Thoracic aorta (tissue), 2 donors: ENCODE measurements around the gene GOLGA1. TPM values are rescaled to one million over a fixed set of nuclear protein-coding genes. Genes with fewer than 3 reads are reported as not detected.
A peak's percentile ranks its signal among the peaks of the same experiment; 100 is the strongest.

Experiments
- ATAC-seq: fragments of 150-250 bp; one replicate; pipeline ENCODE4 v1.8.0; 2017; ENCODE audit warnings: low read depth; ENCODE audit not compliant: insufficient number of reproducible peaks, low FRiP score
- DNase-seq: peaks from one replicate; pipeline ENCODE4 v3.0.0-alpha.2; 2020; ENCODE audit warnings: low spot score
- H3K27ac ChIP-seq, 2 donors: fragments of 200-600 bp; sonication (generic); 1 replicate in 1 of 2; 2 replicates in 1 of 2; pipeline ENCODE4 v1.5.1; 2016; ENCODE audit warnings: mild to moderate bottlenecking in 2 of 2, moderate library complexity in 2 of 2
- H3K27me3 ChIP-seq: fragments of 200-600 bp; sonication (generic); replicated peaks from 2 replicates; pipeline ENCODE4 v1.6.0; 2016; ENCODE audit warnings: mild to moderate bottlenecking; ENCODE audit not compliant: insufficient read depth
- H3K36me3 ChIP-seq: fragments of 200-600 bp; sonication (generic); one replicate; pipeline ENCODE4 v1.5.1; 2016
- H3K4me1 ChIP-seq, 2 donors: fragments of 200-600 bp; sonication (generic); 1 replicate in 1 of 2; 2 replicates in 1 of 2; pipeline versions ENCODE4 v1.5.1 to v1.6.0; 2016; ENCODE audit warnings: low read depth in 2 of 2, mild to moderate bottlenecking in 1 of 2; ENCODE audit not compliant: control insufficient read depth in 1 of 2
- H3K4me3 ChIP-seq: fragments of 200-600 bp; sonication (generic); 2 replicates; pipeline ENCODE4 v1.5.1; 2016; ENCODE audit warnings: mild to moderate bottlenecking
- H3K9me3 ChIP-seq: fragments of 200-600 bp; sonication (generic); 2 replicates; pipeline ENCODE4 v1.5.1; 2016
- total RNA-seq, 2 donors: library from RNA; depleted of rRNA; stranded (reverse); fragments of >200 nt; gene quantifications; one replicate each; pipeline versions ENCODE4 v1.1.0 to v1.2.3, GENCODE V29; 2016
- TF ChIP-seq, protein P1 (sequence below): fragments of 200-600 bp; sonication (generic); IDR thresholded peaks from one replicate; pipeline ENCODE4 v1.5.1; 2019; ENCODE audit warnings: antibody characterized with exemption

GOLGA1 gene
- total RNA-seq: 10 to 100 TPM; 11.6 to 22.2 TPM

DNA sequence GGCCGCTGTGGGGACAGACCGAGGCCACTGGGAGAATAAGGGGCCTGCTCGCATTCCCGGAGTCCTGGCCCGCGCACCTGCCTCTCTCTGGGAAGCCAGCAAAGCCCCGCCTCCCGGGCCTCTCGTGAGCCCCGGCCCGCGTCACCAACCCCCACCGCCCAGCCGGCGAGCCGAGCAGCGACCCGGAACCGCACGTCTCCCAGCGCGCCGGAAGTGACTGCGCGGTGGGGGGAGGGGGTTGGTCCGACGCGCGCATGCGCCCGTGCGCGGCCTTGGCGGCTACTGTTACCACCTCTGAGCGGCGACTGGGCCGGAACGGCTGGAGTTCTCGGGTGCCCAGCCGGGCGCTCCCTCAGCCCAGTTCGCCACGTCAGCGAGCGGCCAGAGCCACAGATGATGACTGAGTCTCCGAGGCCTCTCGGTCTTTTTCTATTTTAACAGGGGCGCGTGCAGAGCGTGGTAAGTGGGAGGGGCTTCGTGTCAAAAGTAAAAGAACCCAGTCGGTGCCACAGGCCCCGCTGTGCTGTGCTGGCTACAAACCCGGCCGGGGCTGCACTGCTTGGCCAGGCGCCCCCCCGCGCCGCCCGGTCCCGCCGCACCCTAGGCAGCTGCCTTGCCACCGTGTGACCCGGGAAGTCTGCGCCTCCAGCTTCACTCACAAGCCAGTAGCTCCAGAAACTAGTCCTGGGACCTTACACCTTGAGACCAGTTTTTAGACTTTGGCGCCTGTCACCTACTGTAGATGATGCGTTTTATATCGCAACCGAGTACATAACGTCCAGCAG lies at the start of gene GOLGA1:
Gene GOLGA1, minus strand, starts transcription at position 190 of the 785 bp plus-strand sequence. CDS start 2,372 bp downstream, outside the sequence.
- peak; percentile 82 for DNase-seq

GRCh38 chr9:124983698-124984097 lies 42.8 kb upstream of the GOLGA1 start:
- no peaks in the 10 kb centered on the region for H3K4me1 ChIP-seq
- ATAC-seq (no peak), DNase-seq (no peak)
- no peak overlapping the region for H3K27ac ChIP-seq
- no peaks in the 10 kb centered on the region for H3K27me3 ChIP-seq
- no peaks in the 10 kb centered on the region for H3K36me3 ChIP-seq
- TF ChIP-seq, protein P1, sequence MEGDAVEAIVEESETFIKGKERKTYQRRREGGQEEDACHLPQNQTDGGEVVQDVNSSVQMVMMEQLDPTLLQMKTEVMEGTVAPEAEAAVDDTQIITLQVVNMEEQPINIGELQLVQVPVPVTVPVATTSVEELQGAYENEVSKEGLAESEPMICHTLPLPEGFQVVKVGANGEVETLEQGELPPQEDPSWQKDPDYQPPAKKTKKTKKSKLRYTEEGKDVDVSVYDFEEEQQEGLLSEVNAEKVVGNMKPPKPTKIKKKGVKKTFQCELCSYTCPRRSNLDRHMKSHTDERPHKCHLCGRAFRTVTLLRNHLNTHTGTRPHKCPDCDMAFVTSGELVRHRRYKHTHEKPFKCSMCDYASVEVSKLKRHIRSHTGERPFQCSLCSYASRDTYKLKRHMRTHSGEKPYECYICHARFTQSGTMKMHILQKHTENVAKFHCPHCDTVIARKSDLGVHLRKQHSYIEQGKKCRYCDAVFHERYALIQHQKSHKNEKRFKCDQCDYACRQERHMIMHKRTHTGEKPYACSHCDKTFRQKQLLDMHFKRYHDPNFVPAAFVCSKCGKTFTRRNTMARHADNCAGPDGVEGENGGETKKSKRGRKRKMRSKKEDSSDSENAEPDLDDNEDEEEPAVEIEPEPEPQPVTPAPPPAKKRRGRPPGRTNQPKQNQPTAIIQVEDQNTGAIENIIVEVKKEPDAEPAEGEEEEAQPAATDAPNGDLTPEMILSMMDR: no peak
- no peak overlapping the region for H3K4me3 ChIP-seq
- no peaks in the 10 kb centered on the region for H3K9me3 ChIP-seq

More for the DNA sequence above, at the start of gene GOLGA1:
- peak; percentile 98 for ATAC-seq
- H3K36me3 ChIP-seq: no peaks in the 10 kb centered on the region
- peak within 1 kb of the TSS; percentile 81 for H3K4me3 ChIP-seq
- TF ChIP-seq, protein P1: no peak
- no peaks in the 10 kb centered on the region for H3K27me3 ChIP-seq
- peak within 1 kb of the TSS; percentile 84 to 98 for H3K27ac ChIP-seq
- no peaks in the 10 kb centered on the region for H3K9me3 ChIP-seq
- H3K4me1 ChIP-seq: peaks cover 10 to 13% of the 10 kb centered on the region in 2 donors

DNA sequence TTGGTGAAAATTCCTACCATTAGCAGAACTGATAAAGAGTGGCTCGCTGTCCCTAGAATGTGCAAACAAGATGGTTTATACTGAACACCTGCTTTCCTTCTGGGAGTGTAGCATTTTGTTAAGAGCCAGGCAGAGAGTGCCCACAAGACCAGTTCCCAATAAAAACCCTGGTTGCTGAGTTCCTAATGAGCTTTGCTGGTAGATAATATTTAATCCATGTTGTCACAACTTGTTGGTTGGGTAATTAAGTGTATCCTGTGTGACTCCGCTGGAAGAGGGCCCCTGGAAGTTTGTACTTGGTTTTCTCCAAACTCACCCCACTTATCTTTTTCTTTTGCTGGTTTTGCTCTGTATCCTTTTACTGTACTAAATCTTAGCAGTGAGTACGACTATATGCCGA lies 39.5 kb upstream of the GOLGA1 start:
- Histone ChIP-seq H3K27me3 (no peaks in the 10 kb centered on the region), H3K4me1 (no peaks in the 10 kb centered on the region), H3K9me3 (no peaks in the 10 kb centered on the region), H3K27ac (no peak overlapping the region), H3K36me3 (no peaks in the 10 kb centered on the region), H3K4me3 (no peak overlapping the region)
- DNase-seq: no peak
- ATAC-seq: no peak
- TF ChIP-seq, protein P1: no peak

DNA sequence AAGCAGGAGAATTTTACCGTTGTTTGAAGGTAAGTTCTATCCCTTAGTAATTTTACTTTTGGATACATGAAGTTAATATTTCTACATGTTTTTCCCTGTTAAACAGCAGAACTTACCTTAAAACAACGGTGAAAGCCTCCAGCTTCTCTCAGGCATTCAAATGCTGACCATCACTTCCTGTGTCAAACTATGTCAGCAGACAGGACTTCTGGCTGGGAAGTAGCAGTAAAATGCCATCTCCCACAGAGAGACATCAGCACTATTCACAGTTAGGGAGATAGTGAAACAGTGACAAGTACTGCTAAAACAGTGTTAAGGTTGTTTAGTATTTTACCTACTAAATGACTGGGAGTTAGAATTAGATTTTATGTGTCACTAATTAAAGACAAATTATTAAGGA lies 34.2 kb upstream of the GOLGA1 start:
- H3K27ac ChIP-seq: no peak overlapping the region
- H3K27me3 ChIP-seq: no peaks in the 10 kb centered on the region
- H3K4me1 ChIP-seq: no peaks in the 10 kb centered on the region
- H3K36me3 ChIP-seq: no peaks in the 10 kb centered on the region
- TF ChIP-seq, protein P1: no peak
- DNase-seq (no peak), ATAC-seq (no peak)
- H3K4me3 ChIP-seq: no peak overlapping the region
- no peaks in the 10 kb centered on the region for H3K9me3 ChIP-seq

DNA sequence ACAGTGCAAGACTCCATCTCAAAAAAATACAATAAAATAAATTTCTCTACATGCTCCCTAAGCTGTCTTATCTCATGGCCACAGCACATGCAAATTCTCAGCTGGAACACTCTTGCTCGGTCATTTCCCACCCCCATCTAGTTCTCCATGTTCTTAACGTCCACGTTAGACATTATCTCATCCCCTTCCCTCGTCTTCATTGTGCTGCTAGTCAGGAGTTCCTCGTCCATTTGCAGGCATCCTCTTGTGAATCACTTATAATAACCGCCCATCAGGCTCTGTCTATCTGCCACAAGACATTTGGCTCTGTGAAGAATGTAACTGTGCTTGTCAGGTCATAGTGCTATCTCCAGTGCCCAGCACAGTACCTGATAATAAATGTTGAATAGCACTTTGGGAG lies 32.9 kb upstream of the GOLGA1 start:
- Histone ChIP-seq H3K4me1 (no peaks in the 10 kb centered on the region), H3K4me3 (no peak overlapping the region), H3K27ac (no peak overlapping the region), H3K9me3 (no peaks in the 10 kb centered on the region), H3K36me3 (no peaks in the 10 kb centered on the region), H3K27me3 (no peaks in the 10 kb centered on the region)
- ATAC-seq (no peak), DNase-seq (no peak)
- TF ChIP-seq, protein P1: no peak
